ENCODE results near the gene OPN1SW.

The OPN1SW gene

GRCh38 chr7:128794020-128794419 lies 18.4 kb upstream of the OPN1SW start:
- DNase-seq (ENCODE audit: extremely low read depth, low read depth): no peak
- H3K4me3 ChIP-seq (replicated peaks; ENCODE audit: low read depth, low read length): no peak overlapping the region
- TF ChIP-seq, protein P1, sequence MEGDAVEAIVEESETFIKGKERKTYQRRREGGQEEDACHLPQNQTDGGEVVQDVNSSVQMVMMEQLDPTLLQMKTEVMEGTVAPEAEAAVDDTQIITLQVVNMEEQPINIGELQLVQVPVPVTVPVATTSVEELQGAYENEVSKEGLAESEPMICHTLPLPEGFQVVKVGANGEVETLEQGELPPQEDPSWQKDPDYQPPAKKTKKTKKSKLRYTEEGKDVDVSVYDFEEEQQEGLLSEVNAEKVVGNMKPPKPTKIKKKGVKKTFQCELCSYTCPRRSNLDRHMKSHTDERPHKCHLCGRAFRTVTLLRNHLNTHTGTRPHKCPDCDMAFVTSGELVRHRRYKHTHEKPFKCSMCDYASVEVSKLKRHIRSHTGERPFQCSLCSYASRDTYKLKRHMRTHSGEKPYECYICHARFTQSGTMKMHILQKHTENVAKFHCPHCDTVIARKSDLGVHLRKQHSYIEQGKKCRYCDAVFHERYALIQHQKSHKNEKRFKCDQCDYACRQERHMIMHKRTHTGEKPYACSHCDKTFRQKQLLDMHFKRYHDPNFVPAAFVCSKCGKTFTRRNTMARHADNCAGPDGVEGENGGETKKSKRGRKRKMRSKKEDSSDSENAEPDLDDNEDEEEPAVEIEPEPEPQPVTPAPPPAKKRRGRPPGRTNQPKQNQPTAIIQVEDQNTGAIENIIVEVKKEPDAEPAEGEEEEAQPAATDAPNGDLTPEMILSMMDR (IDR thresholded peaks at IDR 0.05; ENCODE audit: low read depth, low read length, missing control alignments): no peak

GRCh38 chr7:128793181-128793547 lies 17.6 kb upstream of the OPN1SW start:
- no peak overlapping the region for H3K4me3 ChIP-seq (replicated peaks; ENCODE audit: low read depth, low read length)
- no peak for DNase-seq (ENCODE audit: extremely low read depth, low read depth)
- TF ChIP-seq, protein P1 (IDR thresholded peaks at IDR 0.05; ENCODE audit: low read depth, low read length, missing control alignments): no peak

- no peak for DNase-seq (ENCODE audit: extremely low read depth, low read depth)
- H3K4me3 ChIP-seq (replicated peaks; ENCODE audit: low read depth, low read length): no peak overlapping the region; the same call in 1 of the 2 replicates
Measured at GRCh38 chr7:128792471-128793180, 17.0 kb upstream of the OPN1SW start.

DNA sequence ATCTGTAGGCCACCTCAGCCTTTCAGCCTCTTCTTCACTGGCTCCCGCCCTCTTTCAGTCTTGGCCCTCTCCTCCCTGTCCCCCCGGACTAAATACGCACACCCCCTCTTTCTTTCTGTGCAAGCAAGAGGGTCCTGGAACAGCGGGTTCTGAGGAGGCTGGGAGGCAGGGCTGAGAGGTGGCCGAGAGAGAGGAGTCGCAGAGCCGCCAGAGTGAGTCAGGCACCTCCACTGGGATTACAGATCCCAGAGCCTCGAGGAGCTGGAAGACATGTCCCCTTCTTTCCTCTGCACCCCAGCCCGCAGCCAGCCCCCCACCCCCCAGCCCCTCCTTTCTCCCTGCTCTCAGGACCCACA lies 16.4 kb upstream of the OPN1SW start:
- TF ChIP-seq, protein P1 (IDR thresholded peaks at IDR 0.05; ENCODE audit: low read depth, low read length, missing control alignments): no peak
- H3K4me3 ChIP-seq (replicated peaks; ENCODE audit: low read depth, low read length): peak overlapping the region; percentile 68
- no peak for DNase-seq (ENCODE audit: extremely low read depth, low read depth)

More at GRCh38 chr7:128792471-128793180, 17.0 kb upstream of the OPN1SW start:
- TF ChIP-seq, protein P1 (IDR thresholded peaks at IDR 0.05; ENCODE audit: low read depth, low read length, missing control alignments): no peak

DNA sequence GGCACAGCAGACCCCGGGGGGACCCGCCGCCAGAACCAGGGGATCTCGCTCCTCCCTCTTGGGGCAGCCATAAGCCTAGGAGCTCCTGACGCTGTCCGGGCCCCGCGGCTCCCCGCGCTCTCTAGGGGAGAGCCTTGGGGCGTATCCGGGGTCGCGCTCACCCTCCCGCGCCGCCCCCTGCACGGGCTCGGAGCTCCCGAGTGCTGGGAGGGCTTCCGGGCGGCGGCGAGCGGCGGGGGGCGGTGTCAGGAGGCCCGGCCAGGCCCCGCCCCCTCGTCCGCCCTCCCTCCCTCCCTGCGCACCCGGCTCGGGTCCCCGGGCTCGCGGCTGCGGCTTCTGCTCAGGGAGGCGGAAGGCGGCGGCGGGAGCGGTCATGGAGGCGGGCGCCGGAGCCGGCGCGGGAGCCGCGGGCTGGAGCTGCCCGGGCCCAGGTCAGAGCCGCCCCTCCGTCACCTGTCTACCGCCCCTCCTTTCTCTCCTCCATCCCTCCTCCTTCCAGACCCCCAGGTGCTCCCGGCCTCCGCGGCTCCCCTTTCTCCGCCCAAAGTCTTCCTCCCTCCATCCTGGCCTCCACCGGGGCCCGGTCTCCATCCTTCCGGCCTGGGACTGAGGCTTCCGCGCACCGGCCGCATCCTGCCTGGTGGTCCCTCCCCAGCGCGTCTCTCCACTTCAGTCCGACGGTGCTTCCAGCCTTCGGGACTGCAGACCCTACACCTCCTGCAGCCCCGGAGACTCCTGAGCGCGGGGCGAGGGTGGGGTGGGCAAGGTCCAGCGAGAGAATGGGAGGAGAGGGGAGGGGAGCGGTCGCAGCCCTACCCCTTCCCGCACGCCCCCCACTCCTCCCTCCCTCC lies 15.8 kb upstream of the OPN1SW start, which contains the start of gene CCDC136:
Gene CCDC136, plus strand, starts transcription at position 848 of the 851 bp plus-strand sequence. CDS start 444 bp downstream, outside the sequence.
- H3K4me3 ChIP-seq (replicated peaks; ENCODE audit: low read depth, low read length): peak within 1 kb of the TSS; percentile 68
- TF ChIP-seq, protein P1 (IDR thresholded peaks at IDR 0.05; ENCODE audit: low read depth, low read length, missing control alignments): no peak
- no peak for DNase-seq (ENCODE audit: extremely low read depth, low read depth)

GRCh38 chr7:128790315-128791041 lies 14.9 kb upstream of the OPN1SW start:
- DNase-seq (ENCODE audit: extremely low read depth, low read depth): no peak
- TF ChIP-seq, protein P1 (IDR thresholded peaks at IDR 0.05; ENCODE audit: low read depth, low read length, missing control alignments): no peak
- H3K4me3 ChIP-seq (replicated peaks; ENCODE audit: low read depth, low read length): peak overlapping the region; percentile 68
